Measurements from ENCODE around the gene TDRD3.

DNA sequence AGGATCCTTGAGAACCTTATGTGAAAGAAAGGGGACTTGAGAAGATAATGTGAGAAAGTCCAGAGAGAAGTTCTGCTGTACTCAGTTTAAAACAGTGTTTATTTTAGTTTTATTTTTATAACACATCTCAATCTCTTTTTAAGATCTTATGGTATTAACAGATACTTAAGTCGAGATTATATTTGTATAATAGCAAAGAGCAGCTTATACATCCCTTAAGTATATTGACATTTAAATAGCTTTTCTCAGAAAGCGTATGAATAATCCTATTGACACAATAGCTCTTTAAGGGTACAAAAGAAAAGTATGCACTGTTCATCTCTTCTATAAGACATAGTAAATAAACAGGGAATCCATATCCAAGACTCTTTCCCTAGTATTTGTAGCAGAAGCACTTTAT lies 42.2 kb downstream of the TDRD3 start:
- TF ChIP-seq, protein P1, sequence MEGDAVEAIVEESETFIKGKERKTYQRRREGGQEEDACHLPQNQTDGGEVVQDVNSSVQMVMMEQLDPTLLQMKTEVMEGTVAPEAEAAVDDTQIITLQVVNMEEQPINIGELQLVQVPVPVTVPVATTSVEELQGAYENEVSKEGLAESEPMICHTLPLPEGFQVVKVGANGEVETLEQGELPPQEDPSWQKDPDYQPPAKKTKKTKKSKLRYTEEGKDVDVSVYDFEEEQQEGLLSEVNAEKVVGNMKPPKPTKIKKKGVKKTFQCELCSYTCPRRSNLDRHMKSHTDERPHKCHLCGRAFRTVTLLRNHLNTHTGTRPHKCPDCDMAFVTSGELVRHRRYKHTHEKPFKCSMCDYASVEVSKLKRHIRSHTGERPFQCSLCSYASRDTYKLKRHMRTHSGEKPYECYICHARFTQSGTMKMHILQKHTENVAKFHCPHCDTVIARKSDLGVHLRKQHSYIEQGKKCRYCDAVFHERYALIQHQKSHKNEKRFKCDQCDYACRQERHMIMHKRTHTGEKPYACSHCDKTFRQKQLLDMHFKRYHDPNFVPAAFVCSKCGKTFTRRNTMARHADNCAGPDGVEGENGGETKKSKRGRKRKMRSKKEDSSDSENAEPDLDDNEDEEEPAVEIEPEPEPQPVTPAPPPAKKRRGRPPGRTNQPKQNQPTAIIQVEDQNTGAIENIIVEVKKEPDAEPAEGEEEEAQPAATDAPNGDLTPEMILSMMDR (IDR thresholded peaks at IDR 0.05) = no peak
- no peak for TF ChIP-seq EZH2 (IDR thresholded peaks at IDR 0.05)

Data from neural progenitor cell (in vitro differentiated cells).